Stimulated activated naive CD4-positive, alpha-beta T cell (primary cell): ENCODE measurements around the gene CCDC144A.
"Not testable (repeated sequence)": the region's sequence is repeated elsewhere in the genome, so short reads cannot be mapped to it uniquely, and the experiment has no call there.

Source experiments
- DNase-seq, 6 experiments: peaks; one replicate each; lab custom pipeline; 2025; lab: John Stamatoyannopoulos, UW

Gene CCDC144A, protein sequence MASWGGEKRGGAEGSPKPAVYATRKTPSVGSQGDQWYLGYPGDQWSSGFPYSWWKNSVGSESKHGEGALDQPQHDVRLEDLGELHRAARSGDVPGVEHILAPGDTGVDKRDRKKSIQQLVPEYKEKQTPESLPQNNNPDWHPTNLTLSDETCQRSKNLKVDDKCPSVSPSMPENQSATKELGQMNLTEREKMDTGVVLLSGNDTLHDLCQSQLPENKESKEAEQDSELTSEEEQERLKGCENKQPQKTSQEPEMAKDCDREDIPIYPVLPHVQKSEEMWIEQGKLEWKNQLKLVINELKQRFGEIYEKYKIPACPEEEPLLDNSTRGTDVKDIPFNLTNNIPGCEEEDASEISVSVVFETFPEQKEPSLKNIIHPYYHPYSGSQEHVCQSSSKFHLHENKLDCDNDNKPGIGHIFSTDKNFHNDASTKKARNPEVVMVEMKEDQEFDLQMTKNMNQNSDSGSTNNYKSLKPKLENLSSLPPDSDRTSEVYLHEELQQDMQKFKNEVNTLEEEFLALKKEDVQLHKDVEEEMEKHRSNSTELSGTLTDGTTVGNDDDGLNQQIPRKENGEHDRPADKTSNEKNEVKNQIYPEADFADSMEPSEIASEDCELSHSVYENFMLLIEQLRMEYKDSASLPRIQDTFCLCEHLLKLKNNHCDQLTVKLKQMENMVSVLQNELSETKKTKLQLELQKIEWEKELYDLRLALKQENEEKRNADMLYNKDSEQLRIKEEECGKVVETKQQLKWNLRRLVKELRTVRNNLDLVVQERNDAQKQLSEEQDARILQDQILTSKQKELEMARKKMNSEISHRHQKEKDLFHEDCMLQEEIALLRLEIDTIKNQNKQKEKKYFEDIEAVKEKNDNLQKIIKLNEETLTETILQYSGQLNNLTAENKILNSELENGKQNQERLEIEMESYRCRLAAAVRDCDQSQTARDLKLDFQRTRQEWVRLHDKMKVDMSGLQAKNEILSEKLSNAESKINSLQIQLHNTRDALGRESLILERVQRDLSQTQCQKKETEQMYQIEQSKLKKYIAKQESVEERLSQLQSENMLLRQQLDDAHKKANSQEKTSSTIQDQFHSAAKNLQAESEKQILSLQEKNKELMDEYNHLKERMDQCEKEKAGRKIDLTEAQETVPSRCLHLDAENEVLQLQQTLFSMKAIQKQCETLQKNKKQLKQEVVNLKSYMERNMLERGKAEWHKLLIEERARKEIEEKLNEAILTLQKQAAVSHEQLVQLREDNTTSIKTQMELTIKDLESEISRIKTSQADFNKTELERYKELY (N-terminal part only)

DNA sequence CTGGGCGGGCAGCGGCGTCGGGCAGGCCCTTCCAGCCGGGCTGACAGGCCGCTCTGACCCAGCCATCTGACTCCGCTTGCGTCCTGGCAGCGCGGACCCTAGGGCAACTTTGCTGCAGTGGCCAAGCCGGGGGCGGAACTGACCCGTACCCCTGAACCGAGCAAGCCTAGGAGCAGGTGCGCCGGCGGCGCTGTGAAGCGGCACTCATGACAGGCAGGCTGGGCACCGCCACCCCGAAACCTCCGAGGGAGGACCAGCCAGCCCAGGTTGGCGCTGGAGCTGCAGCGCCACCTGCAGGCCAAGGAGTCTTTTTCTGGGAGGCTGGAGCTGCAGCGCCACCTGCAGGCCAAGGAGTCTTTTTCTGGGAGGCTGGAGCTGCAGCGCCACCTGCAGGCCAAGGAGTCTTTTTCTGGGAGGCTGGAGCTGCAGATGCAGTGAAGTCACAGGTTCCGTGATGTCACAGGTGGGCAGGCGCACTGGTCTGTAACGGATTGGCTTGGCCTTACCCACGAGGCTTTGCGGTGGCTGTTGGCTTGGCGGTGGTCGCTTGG lies at the start of gene CCDC144A:
TSS of gene CCDC144A (plus strand) at position 511 of the 551 bp plus-strand sequence. CDS start 160 bp downstream, outside the sequence.
- DNase-seq: peak in 5 of 6 experiments; percentile 5 to 58 (median 40)

DNA sequence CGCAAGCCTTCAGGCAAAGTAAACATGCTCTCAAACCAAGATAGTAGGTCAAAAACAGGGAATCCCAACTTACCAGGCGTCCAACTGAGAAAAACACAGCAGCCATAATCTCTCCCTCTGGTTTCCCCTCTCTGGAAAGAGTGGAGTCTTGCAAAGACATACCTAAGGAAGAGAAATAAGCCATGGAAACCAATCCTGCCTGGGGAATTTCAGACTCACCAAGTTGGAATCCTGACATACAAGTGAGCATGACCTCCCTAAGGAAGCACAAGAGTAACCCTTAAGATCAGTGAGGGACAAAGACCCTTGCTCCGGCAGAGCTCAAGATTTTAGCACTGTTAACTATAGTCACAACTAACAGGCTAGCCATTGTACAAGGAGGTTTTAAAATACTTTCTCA lies 40.5 kb upstream of the CCDC144A start:
- DNase-seq: no peak

DNA sequence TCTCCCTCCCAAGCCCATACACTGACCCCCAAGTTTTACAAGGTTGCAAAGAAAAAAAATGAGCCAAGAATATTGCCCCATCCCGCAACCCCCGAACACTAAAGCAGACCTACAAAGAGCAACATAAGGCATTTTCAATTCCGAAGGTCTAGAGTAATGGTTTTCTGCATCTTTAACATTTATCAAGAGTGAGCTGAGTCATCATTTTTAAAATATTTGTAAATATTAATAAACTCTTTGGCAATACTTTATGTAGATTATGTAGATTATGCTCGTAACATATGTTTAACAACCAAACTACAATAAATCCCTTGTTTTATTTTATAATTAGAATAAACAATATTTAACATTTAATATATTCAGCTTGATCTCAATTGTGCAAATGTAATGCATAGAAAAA lies 37.8 kb upstream of the CCDC144A start:
- no peak for DNase-seq

DNA sequence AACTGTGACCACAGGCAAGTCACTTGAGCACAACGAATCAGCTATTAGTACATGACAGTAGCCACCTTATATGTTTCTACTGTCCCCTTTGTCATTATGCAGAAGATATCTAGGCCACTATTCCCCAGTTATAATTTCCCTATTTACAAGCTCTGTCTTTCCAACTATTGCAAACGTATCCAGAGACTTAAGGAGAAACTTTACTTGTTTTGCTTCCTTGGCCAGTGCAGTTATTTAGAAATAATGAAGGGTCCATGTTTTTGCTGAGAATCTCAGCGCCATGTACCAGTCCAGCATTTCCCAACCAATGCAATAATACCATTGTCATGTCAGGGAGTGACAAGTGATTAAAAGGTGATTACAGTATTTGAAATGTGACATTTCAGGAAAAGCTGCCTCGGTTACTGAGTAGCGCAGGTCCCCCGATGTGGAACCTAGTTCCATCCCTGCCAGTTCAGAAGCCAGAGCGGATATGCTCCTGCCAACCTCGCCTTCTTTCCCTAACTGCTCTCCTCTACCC lies 37.1 kb upstream of the CCDC144A start:
- DNase-seq: peak in 2 of 6 experiments; percentile 13 to 17

DNA sequence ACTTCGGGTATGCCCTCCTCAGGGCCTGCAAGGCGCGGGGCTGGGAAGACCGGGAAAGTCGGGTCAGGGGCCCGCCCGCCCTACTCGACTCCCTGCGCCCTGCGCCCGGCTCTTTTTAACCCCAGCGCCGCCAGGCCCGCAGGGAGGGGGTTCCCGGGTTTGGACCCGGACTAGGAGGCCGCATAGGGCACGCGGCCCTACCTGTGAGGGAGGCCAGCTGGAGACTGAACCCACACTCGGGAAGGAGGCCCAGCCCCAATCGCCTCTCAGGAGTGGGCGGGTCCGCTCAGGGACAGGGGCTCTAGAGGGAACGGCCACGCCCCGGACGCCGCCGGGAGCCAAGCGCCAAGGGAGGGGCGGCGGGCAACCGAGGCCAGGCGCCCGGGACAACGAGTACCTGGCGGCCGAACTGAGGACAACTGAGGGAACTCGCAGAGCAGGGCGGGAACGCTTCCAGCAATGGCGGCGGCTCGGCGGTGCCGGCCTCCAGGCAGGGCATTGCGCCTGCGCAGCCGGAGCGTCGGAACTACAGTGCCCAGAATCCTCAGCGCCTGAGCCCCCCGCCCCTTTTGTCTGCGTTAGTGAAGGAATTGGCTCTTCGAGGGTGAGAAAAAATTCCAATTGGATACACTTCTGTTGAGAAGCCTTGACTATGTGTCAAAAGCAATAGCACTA lies 36.5 kb upstream of the CCDC144A start, which contains the start of gene ZNF624:
TSS of gene ZNF624 (minus strand) at position 484 of the 675 bp plus-strand sequence.
- peak; percentile 68 to 85 (median 83) for DNase-seq

DNA sequence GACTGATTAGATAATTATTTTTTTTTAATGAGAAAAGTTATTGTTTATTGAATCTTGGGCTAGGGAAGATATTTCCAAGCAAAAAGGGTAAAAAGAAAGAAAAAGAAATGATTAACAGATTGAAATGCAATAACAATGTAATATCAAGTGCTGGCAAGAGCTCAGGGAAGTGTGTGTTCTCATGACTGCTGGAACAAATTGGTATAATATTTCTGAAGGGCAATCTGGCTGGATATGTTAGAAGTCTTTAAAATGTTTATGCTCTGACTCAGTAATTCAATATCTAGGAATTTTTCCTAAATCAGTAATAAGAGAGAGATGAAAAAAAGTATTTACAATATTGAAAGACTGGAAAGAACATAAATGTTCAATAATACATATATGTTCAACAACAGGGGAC lies 28.8 kb upstream of the CCDC144A start:
- DNase-seq: no peak

DNA sequence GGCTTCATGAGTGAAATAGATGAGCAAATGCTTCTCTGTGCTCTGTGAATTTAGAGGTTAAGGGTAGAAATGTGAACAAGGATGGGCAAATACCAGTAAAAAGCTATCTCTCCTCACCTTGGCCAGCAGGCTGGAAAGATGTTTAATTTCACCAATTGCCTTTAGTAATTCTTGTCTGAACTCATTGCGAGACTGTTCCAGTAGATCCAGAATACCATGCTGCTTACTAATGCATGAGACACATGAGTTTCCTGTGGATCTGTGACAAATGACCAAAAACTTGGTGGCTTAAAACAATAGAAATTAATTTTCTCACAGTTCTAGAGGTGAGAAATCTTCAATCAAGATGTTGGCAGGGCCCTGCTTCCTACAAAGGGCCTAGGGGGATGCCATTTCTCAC lies 27.1 kb upstream of the CCDC144A start:
- no peak for DNase-seq

DNA sequence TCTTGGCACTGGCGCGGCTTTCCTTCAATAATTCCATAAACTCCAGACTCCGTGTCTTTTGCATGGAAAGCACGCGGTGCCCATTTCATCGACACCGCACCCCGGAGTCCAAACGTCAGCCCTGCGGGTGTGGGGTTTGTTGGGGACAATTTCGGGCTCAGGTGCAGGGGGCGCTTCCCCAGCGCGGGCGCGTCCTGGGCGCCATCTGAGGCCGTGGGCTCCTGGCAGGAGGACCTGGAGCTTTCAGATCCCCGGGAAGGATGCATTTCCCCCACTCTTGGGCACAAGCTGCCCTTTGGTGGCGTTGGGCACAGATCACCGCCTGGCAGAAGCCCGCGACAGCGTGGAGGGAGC lies 23.5 kb upstream of the CCDC144A start:
- not testable (repeated sequence) for DNase-seq

DNA sequence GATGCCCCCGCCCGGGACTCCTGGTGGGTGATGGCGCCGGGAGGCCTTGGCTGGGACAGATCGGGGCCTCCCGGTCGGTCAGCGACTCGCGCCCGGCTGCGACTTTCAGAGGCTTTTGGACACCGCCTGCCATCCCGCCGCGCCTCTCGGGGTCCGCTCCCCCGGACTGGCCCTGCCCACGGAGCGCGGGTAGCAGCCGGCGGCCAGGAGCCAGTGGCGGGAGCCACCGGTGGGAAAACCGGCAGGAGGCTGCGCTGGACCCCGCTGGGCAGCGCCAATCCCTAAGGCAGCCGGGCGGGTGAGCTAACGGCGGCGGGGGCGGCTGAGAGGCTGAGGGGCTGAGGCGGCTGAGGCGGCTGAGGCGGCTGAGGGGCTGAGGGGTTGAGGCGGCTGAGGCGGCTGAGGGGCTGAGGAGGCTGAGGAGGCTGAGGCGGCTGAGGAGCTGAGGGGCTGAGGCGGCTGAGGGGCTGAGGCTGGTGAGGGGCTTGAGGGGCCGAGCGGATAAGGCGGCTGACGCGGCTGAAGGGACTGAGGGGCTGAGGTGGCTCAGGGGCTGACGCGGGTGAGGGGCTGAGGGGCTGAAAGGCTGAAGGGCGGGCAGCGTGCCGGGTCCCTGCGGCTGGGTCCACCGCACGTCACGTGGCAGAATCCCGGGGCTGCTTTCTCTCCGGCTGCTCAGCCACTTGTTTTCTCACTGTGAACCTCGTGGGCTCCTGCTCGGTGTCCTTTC lies 23.0 kb upstream of the CCDC144A start:
- peak in 2 of 6 experiments; percentile 14 to 21 for DNase-seq

DNA sequence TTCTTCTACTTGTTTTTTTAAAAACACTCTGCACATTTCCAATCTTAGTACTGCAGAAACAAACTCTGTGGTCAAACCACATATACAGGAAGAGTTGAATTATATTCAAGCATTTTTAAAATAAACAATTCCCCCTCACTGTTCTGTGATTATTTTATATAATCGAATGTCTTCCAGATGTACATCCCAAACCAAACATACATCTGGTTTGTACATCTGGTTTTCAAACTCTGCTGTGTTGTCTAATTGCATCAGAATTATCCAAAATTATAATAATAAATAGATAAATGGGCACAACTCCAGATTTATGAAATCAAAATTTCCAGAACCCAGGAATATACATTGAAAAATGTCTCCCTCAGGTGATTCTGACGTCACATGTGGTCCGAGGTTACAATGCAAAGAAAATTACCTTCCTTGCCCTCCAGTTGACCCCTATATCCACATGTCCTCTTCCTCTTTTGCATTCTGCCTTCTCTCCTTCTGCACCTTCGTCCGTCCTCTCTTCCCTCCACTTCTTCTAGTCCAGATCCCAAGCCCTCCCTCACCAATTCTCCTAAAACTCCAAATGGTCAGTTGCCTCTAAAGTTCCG lies 13.3 kb upstream of the CCDC144A start:
- no peak for DNase-seq

DNA sequence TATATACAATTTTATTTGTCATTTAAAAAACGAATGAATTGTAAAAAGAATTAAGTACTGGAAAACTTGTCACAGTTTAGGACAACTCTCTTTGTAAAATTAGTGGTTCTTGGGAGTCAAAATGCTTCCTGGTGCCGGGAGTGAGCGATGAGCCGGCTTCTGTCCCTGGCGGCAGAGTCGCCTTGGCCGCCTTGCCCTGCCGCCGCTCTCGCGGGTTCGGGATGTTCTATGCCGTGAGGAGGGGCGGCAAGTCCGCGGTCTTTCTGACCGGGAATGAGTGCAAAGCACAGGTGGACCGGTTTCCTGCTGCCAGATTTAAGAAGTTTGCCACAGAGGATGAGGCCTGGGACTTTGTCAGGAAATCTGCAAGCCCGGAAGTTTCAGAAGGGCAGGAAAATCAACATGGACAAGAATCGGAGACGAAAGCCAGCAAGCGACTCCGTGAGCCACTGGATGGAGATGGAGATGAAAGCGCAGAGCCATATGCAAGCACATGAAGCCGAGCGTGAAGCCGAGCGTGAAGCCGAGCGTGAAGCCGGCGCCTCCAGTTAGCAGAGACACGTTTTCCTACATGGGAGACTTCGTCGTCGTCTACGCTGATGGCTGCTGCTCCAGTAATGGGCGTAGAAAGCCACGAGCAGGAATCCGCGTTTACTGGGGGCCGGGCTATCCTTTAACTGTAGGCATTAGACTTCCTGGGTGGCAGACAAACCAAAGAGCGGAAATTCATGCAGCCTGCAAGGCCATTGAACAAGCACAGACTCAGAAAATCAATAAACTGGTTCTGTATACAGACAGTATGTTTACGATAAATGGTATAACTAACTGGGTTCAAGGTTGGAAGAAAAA lies 6.5 kb upstream of the CCDC144A start:
- DNase-seq: not testable (repeated sequence)

DNA sequence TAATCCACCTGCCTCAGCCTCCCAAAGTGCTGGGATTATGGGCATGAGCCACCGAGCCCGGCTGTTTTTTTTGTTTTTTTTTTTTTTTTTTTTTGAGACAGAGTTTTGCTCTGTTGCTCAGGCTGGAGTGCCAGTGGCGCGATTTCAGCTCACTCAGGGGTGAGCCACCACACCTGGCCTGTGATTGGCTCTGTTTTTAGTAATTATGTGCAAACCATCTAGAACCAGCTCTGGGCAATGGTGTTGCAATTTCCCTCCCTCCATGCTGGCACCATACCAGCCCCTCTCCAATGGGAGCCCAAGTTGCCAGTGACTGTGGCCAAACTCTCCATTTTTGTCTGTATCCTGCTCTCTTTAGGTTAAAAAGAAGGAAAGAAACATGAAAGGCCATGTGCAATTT lies 4.0 kb upstream of the CCDC144A start:
- not testable (repeated sequence) for DNase-seq

DNA sequence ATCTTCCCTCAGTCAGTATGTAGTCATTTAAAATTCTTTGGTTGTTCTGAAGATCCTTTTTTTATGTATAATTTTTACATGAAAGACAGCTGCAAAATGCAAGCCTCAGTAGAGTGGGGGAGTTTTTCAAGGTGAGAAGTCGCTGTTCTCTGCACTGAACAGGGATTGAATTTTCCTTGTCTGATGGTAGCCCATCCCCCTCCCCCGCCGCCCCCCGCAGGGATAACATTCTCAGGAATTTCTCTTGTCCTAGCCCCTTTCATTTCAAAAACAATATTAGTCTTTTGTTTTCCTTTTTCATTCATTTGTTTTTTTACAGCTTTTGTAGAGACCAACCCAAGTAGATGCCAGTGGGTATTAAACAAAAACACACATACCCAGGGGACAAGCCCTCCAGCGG lies 2.9 kb upstream of the CCDC144A start:
- not testable (repeated sequence) for DNase-seq

DNA sequence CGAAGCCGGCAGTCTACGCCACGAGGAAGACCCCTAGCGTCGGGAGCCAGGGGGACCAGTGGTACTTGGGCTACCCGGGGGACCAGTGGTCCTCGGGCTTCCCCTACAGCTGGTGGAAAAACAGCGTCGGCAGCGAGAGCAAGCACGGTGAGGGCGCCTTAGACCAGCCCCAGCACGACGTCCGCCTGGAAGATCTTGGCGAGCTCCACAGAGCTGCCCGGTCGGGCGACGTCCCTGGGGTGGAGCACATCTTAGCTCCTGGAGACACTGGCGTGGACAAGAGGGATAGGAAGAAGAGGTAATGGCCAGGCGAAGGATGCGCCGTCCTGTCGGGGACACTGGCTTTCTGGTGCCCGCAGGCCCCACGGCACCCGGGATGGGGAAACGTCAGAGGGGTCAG lies 406 bp downstream of the CCDC144A start:
- not testable (repeated sequence) for DNase-seq

DNA sequence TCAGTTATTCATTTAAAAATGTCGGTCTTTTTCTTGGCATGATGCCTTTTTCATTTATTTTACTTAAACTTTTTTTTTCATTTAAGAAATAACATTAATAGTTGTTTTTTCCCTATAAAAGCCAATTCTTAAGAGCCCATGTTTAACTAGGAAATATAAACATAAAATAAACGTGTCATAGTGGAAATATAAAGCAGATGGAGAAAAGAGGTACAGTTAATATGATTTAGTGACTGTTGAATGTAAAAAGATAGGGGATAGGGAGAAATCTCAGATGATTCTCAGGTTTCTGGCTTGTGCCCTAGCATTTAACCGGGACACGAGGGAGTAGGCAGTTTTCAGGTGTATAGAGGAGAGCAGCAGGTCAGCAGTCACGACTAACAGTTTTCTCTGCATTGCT lies 7.6 kb downstream of the CCDC144A start:
- not testable (repeated sequence) for DNase-seq

DNA sequence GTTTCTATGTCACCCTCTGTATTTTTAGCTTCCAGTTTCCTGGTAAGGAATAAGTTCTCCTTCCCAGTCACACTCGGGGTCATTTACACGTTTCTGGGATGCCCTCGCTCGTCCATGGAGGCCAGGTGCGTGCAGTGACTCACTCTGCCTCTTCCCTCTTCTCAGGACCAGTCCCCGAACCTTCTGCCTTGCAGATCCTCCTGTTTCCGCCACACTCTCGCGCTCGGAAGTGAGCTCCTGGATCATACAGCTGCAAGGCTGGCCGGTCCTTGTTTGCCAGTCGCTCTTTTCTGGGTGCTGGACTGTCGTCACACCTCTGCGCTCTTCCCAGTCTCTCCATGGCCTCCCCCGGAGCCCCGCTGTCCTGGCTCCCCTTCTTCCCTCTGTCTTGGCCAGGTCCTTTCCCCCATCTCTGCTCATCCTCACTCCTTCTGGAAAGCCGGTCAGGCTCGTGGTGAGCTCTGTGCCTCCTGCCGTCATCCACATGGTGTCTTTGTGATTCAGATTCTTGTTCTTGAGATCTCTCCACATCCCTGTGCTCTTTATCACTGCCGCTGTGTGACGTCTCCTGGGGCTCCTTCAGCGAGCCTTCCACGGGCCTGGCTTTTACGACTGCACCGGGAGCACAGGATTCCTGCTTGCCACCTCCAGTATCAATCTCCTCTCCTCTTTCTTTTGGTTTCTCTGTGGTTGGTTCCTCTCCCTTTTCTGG lies 55.6 kb downstream of the CCDC144A start:
- not testable (repeated sequence) for DNase-seq

DNA sequence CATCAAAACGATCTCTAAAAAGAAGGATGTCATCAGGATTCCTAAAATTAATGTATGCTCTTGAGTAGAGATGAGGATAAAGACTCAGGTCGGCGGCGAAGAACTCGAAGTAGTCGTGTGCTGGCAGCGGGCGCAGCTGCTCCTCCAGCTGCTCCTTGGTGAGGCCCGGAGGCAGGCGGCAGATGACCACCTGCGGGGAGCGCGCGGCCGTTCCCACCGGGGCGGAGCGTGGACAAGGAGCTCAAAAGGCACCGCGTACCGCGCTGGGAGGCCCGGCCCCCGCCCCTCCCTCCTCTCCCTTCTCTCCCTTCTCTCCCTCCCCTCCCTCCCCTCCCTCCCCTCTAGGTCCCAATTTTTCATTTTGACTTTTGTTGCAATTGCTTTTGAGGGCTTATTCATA lies 56.5 kb downstream of the CCDC144A start:
- not testable (repeated sequence) for DNase-seq

DNA sequence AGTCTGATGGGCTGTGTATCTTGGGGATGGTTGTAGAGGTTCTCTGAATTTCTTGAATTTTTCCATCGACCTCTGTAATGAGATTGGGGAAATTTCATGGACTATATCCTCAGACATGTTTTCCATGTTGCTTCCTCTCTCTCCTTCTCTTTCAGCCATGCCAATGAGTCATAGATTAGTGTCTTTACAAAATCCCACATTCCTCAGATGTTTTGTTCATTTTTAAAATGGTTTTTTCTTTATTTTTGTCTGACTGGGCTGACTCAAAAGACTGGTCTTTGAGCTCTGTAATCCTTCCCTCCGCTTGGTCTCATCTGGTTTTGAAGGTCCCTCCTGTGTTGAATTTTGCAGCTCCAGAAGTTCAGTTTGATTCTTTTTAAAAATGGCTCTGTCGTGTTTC lies 60.5 kb downstream of the CCDC144A start:
- not testable (repeated sequence) for DNase-seq
